ENCODE results near the gene POLA2.

The POLA2 gene

GRCh38 chr11:65288706-65289536, 27.2 kb downstream of the POLA2 start:
- TF ChIP-seq, protein P1, sequence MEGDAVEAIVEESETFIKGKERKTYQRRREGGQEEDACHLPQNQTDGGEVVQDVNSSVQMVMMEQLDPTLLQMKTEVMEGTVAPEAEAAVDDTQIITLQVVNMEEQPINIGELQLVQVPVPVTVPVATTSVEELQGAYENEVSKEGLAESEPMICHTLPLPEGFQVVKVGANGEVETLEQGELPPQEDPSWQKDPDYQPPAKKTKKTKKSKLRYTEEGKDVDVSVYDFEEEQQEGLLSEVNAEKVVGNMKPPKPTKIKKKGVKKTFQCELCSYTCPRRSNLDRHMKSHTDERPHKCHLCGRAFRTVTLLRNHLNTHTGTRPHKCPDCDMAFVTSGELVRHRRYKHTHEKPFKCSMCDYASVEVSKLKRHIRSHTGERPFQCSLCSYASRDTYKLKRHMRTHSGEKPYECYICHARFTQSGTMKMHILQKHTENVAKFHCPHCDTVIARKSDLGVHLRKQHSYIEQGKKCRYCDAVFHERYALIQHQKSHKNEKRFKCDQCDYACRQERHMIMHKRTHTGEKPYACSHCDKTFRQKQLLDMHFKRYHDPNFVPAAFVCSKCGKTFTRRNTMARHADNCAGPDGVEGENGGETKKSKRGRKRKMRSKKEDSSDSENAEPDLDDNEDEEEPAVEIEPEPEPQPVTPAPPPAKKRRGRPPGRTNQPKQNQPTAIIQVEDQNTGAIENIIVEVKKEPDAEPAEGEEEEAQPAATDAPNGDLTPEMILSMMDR (IDR thresholded peaks at IDR 0.05): no peak
- TF ChIP-seq ZFX (IDR thresholded peaks at IDR 0.05; ENCODE audit: borderline replicate concordance): no peak
- H3K27ac ChIP-seq: no peak overlapping the region

GRCh38 chr11:65290448-65291165, 28.8 kb downstream of the POLA2 start:
- TF ChIP-seq, protein P1 (IDR thresholded peaks at IDR 0.05): no peak
- TF ChIP-seq ZFX (IDR thresholded peaks at IDR 0.05; ENCODE audit: borderline replicate concordance): no peak
- H3K27ac ChIP-seq: no peak overlapping the region

DNA sequence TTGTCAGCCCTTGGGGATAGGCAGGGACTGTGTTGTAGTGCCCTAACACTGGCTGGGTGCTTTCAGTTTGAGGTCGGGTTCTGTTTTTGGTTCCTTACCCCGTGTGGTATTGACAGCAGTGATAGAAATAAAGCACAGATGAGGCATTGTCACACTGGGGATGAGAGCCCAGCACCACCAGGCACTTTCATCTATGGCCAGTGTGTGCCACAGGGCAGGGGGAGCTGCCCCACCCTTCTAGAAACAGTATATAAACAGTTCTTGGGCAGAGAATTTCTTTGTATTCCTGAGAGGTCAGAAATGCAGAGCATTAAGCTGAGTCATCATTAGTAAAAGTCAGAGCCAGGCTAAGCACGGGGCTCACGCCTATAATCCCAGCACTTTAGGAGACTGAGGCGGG, 29.9 kb downstream of the POLA2 start:
- no peak overlapping the region for H3K27ac ChIP-seq
- no peak for TF ChIP-seq ZFX (IDR thresholded peaks at IDR 0.05; ENCODE audit: borderline replicate concordance)
- TF ChIP-seq, protein P1 (IDR thresholded peaks at IDR 0.05): no peak

GRCh38 chr11:65292890-65293289, 31.1 kb downstream of the POLA2 start:
- TF ChIP-seq ZFX (IDR thresholded peaks at IDR 0.05; ENCODE audit: borderline replicate concordance): no peak
- TF ChIP-seq, protein P1 (IDR thresholded peaks at IDR 0.05): no peak
- H3K27ac ChIP-seq: no peak overlapping the region

DNA sequence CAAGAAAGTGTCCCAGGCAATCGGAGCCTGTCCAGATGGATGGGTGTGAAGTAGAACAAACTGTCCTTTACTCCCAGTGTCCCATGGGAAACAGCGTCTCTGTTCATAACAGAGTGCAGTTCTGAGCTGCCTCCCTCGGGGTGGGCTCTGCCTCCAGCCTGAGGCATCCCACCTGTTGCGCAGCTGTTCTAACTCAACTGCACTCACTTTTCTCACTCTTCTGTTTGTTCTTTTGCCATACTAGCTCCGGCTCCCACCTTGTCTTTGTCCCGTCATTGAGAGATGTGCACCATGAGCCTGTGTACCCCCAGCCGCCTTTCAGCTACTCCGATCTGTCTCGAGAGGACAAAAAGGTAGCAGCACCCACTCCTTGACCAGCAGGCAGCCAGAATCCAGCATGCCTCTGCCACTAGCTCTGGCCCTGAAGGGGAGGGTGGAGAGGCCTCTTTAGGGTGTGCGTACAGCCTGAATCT, 32.2 kb downstream of the POLA2 start:
- no peak overlapping the region for H3K27ac ChIP-seq
- TF ChIP-seq ZFX (IDR thresholded peaks at IDR 0.05; ENCODE audit: borderline replicate concordance): no peak
- TF ChIP-seq, protein P1 (IDR thresholded peaks at IDR 0.05): no peak

DNA sequence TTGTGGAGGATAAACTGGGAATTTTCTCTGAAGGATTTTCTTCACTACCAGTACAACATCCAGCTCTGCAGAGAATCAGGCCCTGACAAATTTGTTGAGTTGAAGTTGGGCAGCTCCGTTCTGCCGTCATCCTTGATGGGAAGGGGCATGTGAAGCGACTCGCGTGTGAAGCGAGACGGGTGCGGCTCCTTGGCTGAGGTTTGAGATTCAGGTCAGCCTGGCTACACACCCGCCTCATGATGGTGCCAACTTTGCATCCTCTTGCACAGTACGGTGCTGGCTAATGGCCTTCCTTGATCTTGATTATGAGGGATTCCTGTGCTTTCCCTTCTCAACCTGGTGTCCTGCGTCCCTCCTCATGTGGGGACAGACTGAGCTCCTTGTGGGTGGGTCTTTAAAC, 33.2 kb downstream of the POLA2 start:
- no peak overlapping the region for H3K27ac ChIP-seq
- TF ChIP-seq, protein P1 (IDR thresholded peaks at IDR 0.05): no peak
- TF ChIP-seq ZFX (IDR thresholded peaks at IDR 0.05; ENCODE audit: borderline replicate concordance): no peak
